Activated CD8-positive, alpha-beta memory T cell treated with anti-CD3 and anti-CD28 coated beads, Interleukin-2, amount 10 ng/mL, durations not matched to agents 7 days and 5 days (primary cell): ENCODE results near the gene FAF1. TPM values are rescaled to one million over a fixed set of nuclear protein-coding genes. Genes with fewer than 3 reads are reported as not detected.
"Not testable (repeated sequence)": the region's sequence is repeated elsewhere in the genome, so short reads cannot be mapped to it uniquely, and the experiment has no call there.

Experiments
- ATAC-seq: fragments of 150-1000 bp; cut with Tn5 transposase; one replicate; pipeline ENCODE4 v1.10.0; 2021; ENCODE audit warnings: moderate library complexity
- CTCF ChIA-PET: fragments of 350-600 bp; sonication (Branson Sonifier 250); formaldehyde crosslinking; loops from one replicate; lab custom pipeline; 2021; ENCODE audit warnings: antibody characterized with exemption; lab: Charles Lee
- DNase-seq: peaks from one replicate; pipeline ENCODE4 v3.0.0-alpha.2; 2020
- H3K27ac Mint-ChIP-seq: one replicate; pipeline ENCODE4 v1.8.0; 2021; ENCODE audit warnings: mild to moderate bottlenecking, mixed read lengths
- H3K27me3 Mint-ChIP-seq: one replicate; pipeline ENCODE4 v1.8.0; 2021; ENCODE audit warnings: mixed read lengths
- H3K36me3 Mint-ChIP-seq: one replicate; pipeline ENCODE4 v1.8.0; 2021; ENCODE audit warnings: mild to moderate bottlenecking, mixed read lengths
- H3K4me1 Mint-ChIP-seq: one replicate; pipeline ENCODE4 v1.8.0; 2021; ENCODE audit warnings: mixed read lengths
- H3K4me3 Mint-ChIP-seq: one replicate; pipeline ENCODE4 v1.8.0; 2021; ENCODE audit warnings: mild to moderate bottlenecking, moderate library complexity, mixed read lengths
- H3K9me3 Mint-ChIP-seq: one replicate; pipeline ENCODE4 v1.8.0; 2022; ENCODE audit warnings: low read depth, mixed read lengths
- total RNA-seq, 2 experiments: library from RNA; stranded (reverse); gene quantifications; one replicate each; pipeline ENCODE4 v1.2.3, GENCODE V29; 2021

FAF1 gene
- total RNA-seq, 2 experiments from 2014 or later: 84.4 to 94.4 TPM

- H3K4me3 Mint-ChIP-seq, H3K4me1 Mint-ChIP-seq, H3K27me3 Mint-ChIP-seq, ATAC-seq, CTCF ChIA-PET, H3K27ac Mint-ChIP-seq, DNase-seq: not testable (repeated sequence)
- Mint-ChIP-seq H3K36me3 (peaks cover 27% of the 10 kb centered on the region), H3K9me3 (peaks cover 32% of the 10 kb centered on the region)
Measured at GRCh38 chr1:50864845-50865244, 95.2 kb downstream of the FAF1 start.

- H3K4me3 Mint-ChIP-seq: no peak overlapping the region
- peaks cover 32% of the 10 kb centered on the region for H3K36me3 Mint-ChIP-seq
- no peak overlapping the region for H3K27ac Mint-ChIP-seq
- no peak for ATAC-seq
- CTCF ChIA-PET: interaction anchor here (1.7 kb wide), 1 partner anchor 11 kb away, joined by 5 read pairs; no protein-coding TSS in a partner anchor
- H3K9me3 Mint-ChIP-seq: peaks cover 33% of the 10 kb centered on the region
- H3K27me3 Mint-ChIP-seq: no peaks in the 10 kb centered on the region
- no peak for DNase-seq
- no peaks in the 10 kb centered on the region for H3K4me1 Mint-ChIP-seq
Measured at GRCh38 chr1:50861772-50862171, 98.3 kb downstream of the FAF1 start.

GRCh38 chr1:50860702-50861101 is 99.4 kb downstream of the FAF1 start:
- Mint-ChIP-seq H3K27me3 (no peaks in the 10 kb centered on the region), H3K27ac (no peak overlapping the region), H3K4me3 (no peak overlapping the region), H3K36me3 (peaks cover 33% of the 10 kb centered on the region), H3K4me1 (no peaks in the 10 kb centered on the region), H3K9me3 (peaks cover 31% of the 10 kb centered on the region)
- DNase-seq (no peak), ATAC-seq (no peak)
- CTCF ChIA-PET: interaction anchor here (0.7 kb wide), 1 partner anchor 12 kb away, joined by 3 read pairs; no protein-coding TSS in a partner anchor

GRCh38 chr1:50860256-50860655 is 99.8 kb downstream of the FAF1 start:
- no peaks in the 10 kb centered on the region for H3K4me1 Mint-ChIP-seq
- DNase-seq (no peak), ATAC-seq (no peak)
- CTCF ChIA-PET: interaction anchor here (0.7 kb wide), 1 partner anchor 13 kb away, joined by 3 read pairs; no protein-coding TSS in a partner anchor
- no peaks in the 10 kb centered on the region for H3K27me3 Mint-ChIP-seq
- no peak overlapping the region for H3K27ac Mint-ChIP-seq
- H3K36me3 Mint-ChIP-seq: peaks cover 33% of the 10 kb centered on the region
- no peak overlapping the region for H3K4me3 Mint-ChIP-seq
- peaks cover 31% of the 10 kb centered on the region for H3K9me3 Mint-ChIP-seq

GRCh38 chr1:50859657-50860056 is 100.4 kb downstream of the FAF1 start:
- Mint-ChIP-seq H3K36me3 (peaks cover 33% of the 10 kb centered on the region), H3K4me1 (no peaks in the 10 kb centered on the region), H3K27me3 (no peaks in the 10 kb centered on the region), H3K4me3 (no peak overlapping the region), H3K27ac (no peak overlapping the region), H3K9me3 (peaks cover 31% of the 10 kb centered on the region)
- DNase-seq: no peak
- ATAC-seq: no peak
- CTCF ChIA-PET: interaction anchor here (2.0 kb wide), 1 partner anchor 14 kb away, joined by 9 read pairs; no protein-coding TSS in a partner anchor

- no peak for DNase-seq
- no peak overlapping the region for H3K4me3 Mint-ChIP-seq
- peaks cover 31% of the 10 kb centered on the region for H3K9me3 Mint-ChIP-seq
- no peak overlapping the region for H3K27ac Mint-ChIP-seq
- H3K4me1 Mint-ChIP-seq: no peaks in the 10 kb centered on the region
- H3K27me3 Mint-ChIP-seq: no peaks in the 10 kb centered on the region
- H3K36me3 Mint-ChIP-seq: peaks cover 33% of the 10 kb centered on the region
- CTCF ChIA-PET: interaction anchor here (0.6 to 2.0 kb wide), 3 partner anchors 13 to 69 kb away, joined by 3 to 9 read pairs (median 4); no protein-coding TSS in a partner anchor
- ATAC-seq: no peak
Measured at GRCh38 chr1:50858761-50859160, 101.3 kb downstream of the FAF1 start.

GRCh38 chr1:50857702-50858101 is 102.4 kb downstream of the FAF1 start:
- CTCF ChIA-PET: interaction anchor here (1.3 to 2.0 kb wide), 3 partner anchors 14 to 16 kb away, joined by 4 to 9 read pairs (median 4); no protein-coding TSS in a partner anchor
- DNase-seq: no peak

GRCh38 chr1:50853325-50853724 is 106.7 kb downstream of the FAF1 start:
- Mint-ChIP-seq H3K36me3 (peaks cover 14% of the 10 kb centered on the region), H3K9me3 (peaks cover 3% of the 10 kb centered on the region), H3K4me1 (peaks cover 3% of the 10 kb centered on the region), H3K27ac (no peak overlapping the region), H3K27me3 (no peaks in the 10 kb centered on the region), H3K4me3 (no peak overlapping the region)
- no peak for DNase-seq
- CTCF ChIA-PET: no interaction called here
- no peak for ATAC-seq

More at GRCh38 chr1:50857702-50858101, 102.4 kb downstream of the FAF1 start:
- ATAC-seq: no peak
- Mint-ChIP-seq H3K4me1 (peaks cover 3% of the 10 kb centered on the region), H3K36me3 (peaks cover 32% of the 10 kb centered on the region), H3K27me3 (no peaks in the 10 kb centered on the region), H3K4me3 (no peak overlapping the region), H3K9me3 (peaks cover 27% of the 10 kb centered on the region), H3K27ac (no peak overlapping the region)

- Mint-ChIP-seq H3K27me3 (no peaks in the 10 kb centered on the region), H3K9me3 (peaks cover 6% of the 10 kb centered on the region)
- CTCF ChIA-PET: no interaction called here
Measured at GRCh38 chr1:50852889-50853288, 107.2 kb downstream of the FAF1 start.

GRCh38 chr1:50851466-50851865 is 108.6 kb downstream of the FAF1 start:
- Mint-ChIP-seq H3K9me3 (peaks cover 11% of the 10 kb centered on the region), H3K27ac (no peak overlapping the region), H3K4me3 (no peak overlapping the region), H3K36me3 (peaks cover 26% of the 10 kb centered on the region), H3K4me1 (peaks cover 3% of the 10 kb centered on the region), H3K27me3 (no peaks in the 10 kb centered on the region)
- CTCF ChIA-PET: no interaction called here
- no peak for DNase-seq
- ATAC-seq: no peak

More at GRCh38 chr1:50852889-50853288, 107.2 kb downstream of the FAF1 start:
- DNase-seq (no peak), ATAC-seq (no peak)
- Mint-ChIP-seq H3K4me3 (no peak overlapping the region), H3K27ac (no peak overlapping the region), H3K36me3 (peaks cover 16% of the 10 kb centered on the region), H3K4me1 (peaks cover 3% of the 10 kb centered on the region)

GRCh38 chr1:50851034-50851433 is 109.0 kb downstream of the FAF1 start:
- ATAC-seq: no peak
- Mint-ChIP-seq H3K4me1 (peaks cover 3% of the 10 kb centered on the region), H3K27ac (no peak overlapping the region), H3K9me3 (peaks cover 11% of the 10 kb centered on the region), H3K36me3 (peaks cover 24% of the 10 kb centered on the region), H3K4me3 (no peak overlapping the region), H3K27me3 (no peaks in the 10 kb centered on the region)
- no peak for DNase-seq
- CTCF ChIA-PET: no interaction called here

GRCh38 chr1:50847303-50847702 is 112.8 kb downstream of the FAF1 start:
- no peak for ATAC-seq
- peaks cover 2% of the 10 kb centered on the region for H3K4me1 Mint-ChIP-seq
- peaks cover 11% of the 10 kb centered on the region for H3K9me3 Mint-ChIP-seq
- CTCF ChIA-PET: interaction anchor here (0.7 kb wide), 1 partner anchor 459 kb away, joined by 3 read pairs; no protein-coding TSS in a partner anchor
- H3K4me3 Mint-ChIP-seq: no peak overlapping the region
- no peak for DNase-seq
- H3K27me3 Mint-ChIP-seq: no peaks in the 10 kb centered on the region
- no peak overlapping the region for H3K27ac Mint-ChIP-seq
- peaks cover 26% of the 10 kb centered on the region for H3K36me3 Mint-ChIP-seq

- ATAC-seq: no peak
- peaks cover 2% of the 10 kb centered on the region for H3K4me1 Mint-ChIP-seq
Measured at GRCh38 chr1:50846224-50846839, 113.7 kb downstream of the FAF1 start.

GRCh38 chr1:50841791-50842387 is 118.2 kb downstream of the FAF1 start:
- H3K9me3 Mint-ChIP-seq: no peaks in the 10 kb centered on the region
- ATAC-seq: no peak
- peaks cover 2% of the 10 kb centered on the region for H3K4me1 Mint-ChIP-seq
- CTCF ChIA-PET: no interaction called here
- H3K36me3 Mint-ChIP-seq: peaks cover 13% of the 10 kb centered on the region
- H3K4me3 Mint-ChIP-seq: no peak overlapping the region
- DNase-seq: no peak
- no peaks in the 10 kb centered on the region for H3K27me3 Mint-ChIP-seq
- H3K27ac Mint-ChIP-seq: no peak overlapping the region

More at GRCh38 chr1:50846224-50846839, 113.7 kb downstream of the FAF1 start:
- Mint-ChIP-seq H3K27me3 (no peaks in the 10 kb centered on the region), H3K27ac (no peak overlapping the region), H3K9me3 (peaks cover 11% of the 10 kb centered on the region), H3K36me3 (peaks cover 25% of the 10 kb centered on the region), H3K4me3 (no peak overlapping the region)
- CTCF ChIA-PET: no interaction called here
- no peak for DNase-seq
